HCT116 (cell line): ENCODE measurements around the gene ANKRD2. TPM values are rescaled to one million over a fixed set of nuclear protein-coding genes. Genes with fewer than 3 reads are reported as not detected.

Source experiments
- ATAC-seq: fragments of 200-7000 bp; cut with Tn5 transposase; 2 replicates; pipeline ENCODE4 v1.9.1; 2020; ENCODE audit warnings: mild to moderate bottlenecking, moderate library complexity
- BruUV-seq: library from RNA; stranded (reverse); fragments of 400-500 nt; replicated peaks from 2 replicates; lab custom pipeline; 2021; lab: Mats Ljungman, UMichigan
- CTCF ChIA-PET: fragments of 300-600 bp; sonication (Branson Sonifier 250); formaldehyde crosslinking; loops from one replicate; lab custom pipeline; 2021; ENCODE audit warnings: antibody characterized with exemption; lab: Charles Lee
- POLR2A ChIA-PET: fragments of 300-600, 350-600 bp; sonication (Branson Sonifier 250); formaldehyde crosslinking; loops from one replicate; lab custom pipeline; 2021; ENCODE audit warnings: antibody characterized with exemption; lab: Charles Lee
- RAD21 ChIA-PET, 2 experiments: fragments of 300-600 bp; sonication (Branson Sonifier 250); formaldehyde crosslinking; loops; one replicate each; lab custom pipeline; 2023; ENCODE audit warnings: low total read pairs in 2 of 2; ENCODE audit not compliant: uncharacterized antibody in 2 of 2, unreplicated experiment in 2 of 2, low non-redundant PET in 1 of 2; lab: Charles Lee
- DNase-seq: peaks from one replicate; pipeline ENCODE4 v3.0.0-alpha.2; 2010; ENCODE audit warnings: low read depth, low spot score
- H2AFZ ChIP-seq: fragments of 200-600 bp; shearing (Covaris generic), sonication (generic); 2 replicates; pipeline ENCODE4 v1.6.1; 2017; ENCODE audit warnings: low read depth, mixed run types, mixed read lengths, antibody characterized with exemption, low read length; ENCODE audit not compliant: poor library complexity, severe bottlenecking
- H3K27ac ChIP-seq: 2 replicates; pipeline ENCODE4 v1.5.1; 2012; ENCODE audit warnings: low read depth, low read length
- H3K27me3 ChIP-seq: fragments of 200-600 bp; sonication (generic); 2 replicates; pipeline ENCODE4 v1.6.1; 2016; ENCODE audit warnings: mixed run types, low read length, mixed read lengths; ENCODE audit not compliant: insufficient read depth
- H3K36me3 ChIP-seq, 2 experiments: fragments of 200-500 bp in 1 of 2; fragments of 200-600 bp in 1 of 2; sonication (Bioruptor generic) in 1 of 2; sonication (generic) in 1 of 2; 2 replicates each; pipeline versions ENCODE4 v1.5.1 to v1.6.1; 2014 to 2016; ENCODE audit warnings: low read length in 2 of 2, inconsistent platforms in 1 of 2, mixed read lengths in 1 of 2, mixed run types in 1 of 2; ENCODE audit not compliant: insufficient read depth in 2 of 2, control insufficient read depth in 1 of 2
- H3K4me1 ChIP-seq, 2 experiments: fragments of 200-600 bp in 1 of 2; sonication (generic) in 1 of 2; 2 replicates each; pipeline versions ENCODE4 v1.5.1 to v1.6.1; 2012 to 2017; ENCODE audit warnings: low read length in 2 of 2, inconsistent platforms in 1 of 2, mild to moderate bottlenecking in 1 of 2, mixed read lengths in 1 of 2, mixed run types in 1 of 2, moderate library complexity in 1 of 2; ENCODE audit not compliant: insufficient read depth in 2 of 2, control insufficient read depth in 1 of 2
- H3K4me2 ChIP-seq: fragments of 200-600 bp; sonication (generic); 2 replicates; pipeline ENCODE4 v1.6.1; 2017; ENCODE audit warnings: mixed run types, low read length, mixed read lengths
- H3K4me3 ChIP-seq, 2 experiments: fragments of 200-600 bp in 1 of 2; sonication (generic) in 1 of 2; replicated peaks in 1 of 2; 2 replicates each; pipeline ENCODE4 v1.5.1; 2011 to 2016; ENCODE audit warnings: low read length in 2 of 2, control low read depth in 1 of 2, low read depth in 1 of 2, mild to moderate bottlenecking in 1 of 2, mixed read lengths in 1 of 2, mixed run types in 1 of 2
- H3K79me2 ChIP-seq: fragments of 200-600 bp; sonication (generic); 2 replicates; pipeline ENCODE4 v1.6.1; 2017; ENCODE audit warnings: mild to moderate bottlenecking, mixed run types, low read length, moderate library complexity, mixed read lengths; ENCODE audit not compliant: insufficient read depth
- H3K9ac ChIP-seq: fragments of 200-600 bp; sonication (generic); 2 replicates; pipeline ENCODE4 v1.6.1; 2016; ENCODE audit warnings: low read length, mixed read lengths
- H3K9me2 ChIP-seq: fragments of 200-600 bp; sonication (generic), shearing (Covaris generic); 2 replicates; pipeline ENCODE4 v1.6.1; 2017; ENCODE audit warnings: mixed run types, mild to moderate bottlenecking, moderate library complexity; ENCODE audit not compliant: insufficient read depth
- H3K9me3 ChIP-seq, 2 experiments: fragments of 200-500 bp in 1 of 2; fragments of 200-600 bp in 1 of 2; sonication (Bioruptor generic) in 1 of 2; sonication (generic) in 1 of 2; 2 replicates each; pipeline ENCODE4 v1.6.1; 2014 to 2017; ENCODE audit warnings: low read length in 2 of 2, mixed read lengths in 2 of 2, inconsistent platforms in 1 of 2, low read depth in 1 of 2, mild to moderate bottlenecking in 1 of 2, mixed run types in 1 of 2, moderate library complexity in 1 of 2; ENCODE audit not compliant: control insufficient read depth in 1 of 2, insufficient read depth in 1 of 2
- H4K20me1 ChIP-seq: fragments of 200-600 bp; sonication (generic), shearing (Covaris generic); 2 replicates; pipeline ENCODE4 v1.6.1; 2017; ENCODE audit warnings: mixed run types, mild to moderate bottlenecking, moderate library complexity; ENCODE audit not compliant: insufficient read depth
- CTCF ChIP-seq, 3 experiments: fragments of 200-600 bp in 1 of 3; sonication (generic) in 1 of 3; IDR thresholded peaks in 2 of 3; conservative IDR thresholded peaks in 1 of 3; 2 replicates each; pipeline ENCODE4 v1.5.1; 2012 to 2017; ENCODE audit warnings: low read depth in 2 of 3, low read length in 2 of 3, antibody characterized with exemption in 1 of 3, borderline replicate concordance in 1 of 3, control low read depth in 1 of 3, mild to moderate bottlenecking in 1 of 3, mixed read lengths in 1 of 3, mixed run types in 1 of 3, moderate library complexity in 1 of 3; ENCODE audit not compliant: insufficient read depth in 1 of 3
- EZH2 ChIP-seq: fragments of 200-600 bp; sonication (generic); IDR thresholded peaks from 2 replicates; pipeline ENCODE4 v1.6.1; 2017; ENCODE audit warnings: antibody characterized with exemption, mixed run types
- RAD21 ChIP-seq: IDR thresholded peaks from 2 replicates; pipeline ENCODE4 v1.6.1; 2012; ENCODE audit warnings: low read depth, mild to moderate bottlenecking
- REST ChIP-seq: IDR thresholded peaks from 2 replicates; pipeline ENCODE4 v1.6.1; 2012; ENCODE audit warnings: low read depth
- SRF ChIP-seq: IDR thresholded peaks from 2 replicates; pipeline ENCODE4 v1.6.1; 2012; ENCODE audit warnings: low read depth
- TCF7L2 ChIP-seq: IDR thresholded peaks from 2 replicates; pipeline ENCODE4 v1.7.0; 2011; ENCODE audit warnings: borderline replicate concordance, inconsistent platforms; ENCODE audit not compliant: insufficient read depth, insufficient read length; ENCODE audit errors: extremely low read depth
- ZBTB33 ChIP-seq: IDR thresholded peaks from 2 replicates; pipeline ENCODE4 v1.6.1; 2011; ENCODE audit warnings: mild to moderate bottlenecking, low read length, moderate library complexity; ENCODE audit not compliant: insufficient replicate concordance; ENCODE audit errors: extremely low read depth
- intact Hi-C: fragments of 100-400 bp; cut with micrococcal nuclease; formaldehyde crosslinking; loops from 2 replicates; pipeline ENCODE4 v1.10.0; 2022
- total RNA-seq: library from RNA; stranded (reverse); gene quantifications from one replicate; pipeline ENCODE4 v1.2.1, GENCODE V29; 2021; ENCODE audit not compliant: unreplicated experiment

ANKRD2 gene
- total RNA-seq, 1 experiment from 2014 or later, result 0.15 TPM

- Histone ChIP-seq H2AFZ (no peak overlapping the region), H3K79me2 (no peaks in the 10 kb centered on the region), H3K36me3 (no peaks in the 10 kb centered on the region), H3K27me3 (no peaks in the 10 kb centered on the region), H3K4me2 (no peak overlapping the region), H3K4me1 (peaks cover 13 to 21% of the 10 kb centered on the region in 2 experiments), H4K20me1 (no peaks in the 10 kb centered on the region), H3K9me3 (no peaks in the 10 kb centered on the region), H3K9ac (no peak overlapping the region), H3K4me3 (no peak overlapping the region), H3K9me2 (no peaks in the 10 kb centered on the region), H3K27ac (no peak overlapping the region)
- TF ChIP-seq TCF7L2 (no peak), RAD21 (no peak), CTCF (IDR thresholded peaks at IDR 0.05 in 2 of 3, conservative IDR thresholded peaks at IDR 0.05 in 1 of 3; ENCODE audit: borderline replicate concordance in 1 of 3, insufficient read depth in 1 of 3, low read depth in 2 of 3, low read length in 2 of 3) (no peak)
- POLR2A ChIA-PET, result no interaction called here
- no TSS peak for BruUV-seq
- RAD21 ChIA-PET, result no interaction called here
- CTCF ChIA-PET, result interaction anchor here (2.5 kb wide), 1 partner anchor 10 kb away, joined by 11 read pairs; the partner anchor contains the start of gene ANKRD2
- ATAC-seq (no peak), DNase-seq (no peak)
- intact Hi-C loops, result no loop called here
Observed at GRCh38 chr10:97582169-97582568, 9.6 kb downstream of the ANKRD2 start.

GRCh38 chr10:97583476-97583875 is 10.9 kb downstream of the ANKRD2 start:
- CTCF ChIA-PET, result interaction anchor here (1.0 to 2.5 kb wide), 4 partner anchors 11 to 30 kb away, joined by 5 to 13 read pairs (median 6); partner anchors contain the start of gene ANKRD2

More at GRCh38 chr10:97583476-97583875, 10.9 kb downstream of the ANKRD2 start:
- Histone ChIP-seq H4K20me1 (no peaks in the 10 kb centered on the region), H3K79me2 (no peaks in the 10 kb centered on the region), H2AFZ (no peak overlapping the region), H3K9me2 (no peaks in the 10 kb centered on the region), H3K27me3 (no peaks in the 10 kb centered on the region), H3K27ac (peak overlapping the region; percentile 27), H3K4me1 (peaks cover 13 to 21% of the 10 kb centered on the region in 2 experiments), H3K9ac (no peak overlapping the region; the same call in 1 of the 2 replicates), H3K36me3 (no peaks in the 10 kb centered on the region), H3K4me2 (peak overlapping the region; percentile 54), H3K9me3 (no peaks in the 10 kb centered on the region), H3K4me3 (no peak overlapping the region)
- no peak for ATAC-seq
- ChIA-PET RAD21 (no interaction called here), POLR2A (interaction anchor here (0.9 to 1.7 kb wide), 4 partner anchors 8 to 22 kb away, joined by 4 to 11 read pairs (median 5); no protein-coding TSS in a partner anchor)
- no peak for DNase-seq
- BruUV-seq, result no TSS peak
- intact Hi-C loops, result no loop called here
- TF ChIP-seq ZBTB33 (no peak), SRF (no peak), EZH2 (no peak), REST (no peak)
